Stimulated activated CD8-positive, alpha-beta memory T cell treated with anti-CD3 and anti-CD28 coated beads, Interleukin-15, amount 100 ng/mL, for 24 hours (primary cell): Measurements from ENCODE around the gene TRIP4.
"Not testable (repeated sequence)": the region's sequence is repeated elsewhere in the genome, so short reads cannot be mapped to it uniquely, and the experiment has no call there.

Experiments
- DNase-seq: peaks from one replicate; pipeline ENCODE4 v3.0.0-alpha.2; 2020; ENCODE audit warnings: low read depth

The TRIP4 gene

GRCh38 chr15:64490598-64491259, 103.1 kb downstream of the TRIP4 start:
- DNase-seq = no peak

- DNase-seq = no peak
These were observed 106.0 kb downstream of the TRIP4 start for GRCh38 chr15:64493641-64494040.

- DNase-seq = not testable (repeated sequence)
These were observed 108.3 kb downstream of the TRIP4 start for GRCh38 chr15:64495968-64496367.

GRCh38 chr15:64500695-64501395, 113.2 kb downstream of the TRIP4 start:
- no peak for DNase-seq

GRCh38 chr15:64501396-64501715, 113.7 kb downstream of the TRIP4 start:
- DNase-seq = no peak

GRCh38 chr15:64502151-64502550, 114.5 kb downstream of the TRIP4 start:
- no peak for DNase-seq

- no peak for DNase-seq
These were observed 114.9 kb downstream of the TRIP4 start for GRCh38 chr15:64502551-64502950.

- no peak for DNase-seq
These were observed 115.6 kb downstream of the TRIP4 start for GRCh38 chr15:64503197-64503596.

- no peak for DNase-seq
These were observed 116.0 kb downstream of the TRIP4 start for GRCh38 chr15:64503640-64504039.
